Peyer's patch (tissue), 4 donors: ENCODE results near the gene DCAF17.

Experiments
- CTCF ChIP-seq, 6 experiments: fragments of 450-650 bp in 4 of 6; fragments of 200-600 bp in 2 of 6; sonication (generic) in 1 of 6; IDR thresholded peaks; one replicate each; pipeline ENCODE4 v1.5.1; 2017 to 2019; ENCODE audit warnings: antibody characterized with exemption in 6 of 6, mild to moderate bottlenecking in 3 of 6, moderate library complexity in 1 of 6
- POLR2A ChIP-seq, 2 donors: fragments of 450-650 bp; IDR thresholded peaks; one replicate each; pipeline ENCODE4 v1.5.1; 2017; ENCODE audit warnings: antibody characterized with exemption in 2 of 2, mild to moderate bottlenecking in 2 of 2, moderate library complexity in 2 of 2

- TF ChIP-seq CTCF (IDR thresholded peaks at IDR 0.05), result no peak
- no peak for TF ChIP-seq POLR2A (IDR thresholded peaks at IDR 0.05)
These were observed 7.4 kb downstream of the DCAF17 start for GRCh38 chr2:171441470-171441869.
